HG03354 (cell line): Measurements from ENCODE around the gene GRB2.
A peak's percentile ranks its signal among the peaks of the same experiment; 100 is the strongest.

ENCODE experiments used
- ATAC-seq: cut with Tn5 transposase; IDR thresholded peaks from one replicate; pipeline ENCODE4 v1.9.1; 2021; ENCODE audit warnings: mild to moderate bottlenecking; ENCODE audit not compliant: unreplicated experiment, poor library complexity, severe bottlenecking

GRB2 gene

DNA sequence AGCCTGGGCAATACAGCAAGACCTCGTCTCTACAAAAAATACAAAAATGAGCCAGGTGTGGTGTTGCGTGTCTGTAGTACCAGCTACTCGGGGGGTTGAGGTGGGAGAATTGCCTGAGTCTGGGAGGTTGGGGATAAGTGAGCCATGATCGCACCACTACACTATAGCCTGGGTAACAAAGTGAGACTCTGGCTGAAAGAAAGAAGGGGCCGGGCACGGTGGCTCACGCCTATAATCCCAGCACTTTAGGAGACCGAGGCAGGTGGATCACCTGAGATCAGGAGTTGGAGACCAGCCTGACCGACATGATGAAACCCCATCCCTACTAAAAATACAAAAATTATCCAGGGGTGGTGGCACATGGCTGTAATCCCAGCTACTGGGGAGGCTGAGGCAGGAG lies 10.5 kb upstream of the GRB2 start:
- ATAC-seq, result no peak

DNA sequence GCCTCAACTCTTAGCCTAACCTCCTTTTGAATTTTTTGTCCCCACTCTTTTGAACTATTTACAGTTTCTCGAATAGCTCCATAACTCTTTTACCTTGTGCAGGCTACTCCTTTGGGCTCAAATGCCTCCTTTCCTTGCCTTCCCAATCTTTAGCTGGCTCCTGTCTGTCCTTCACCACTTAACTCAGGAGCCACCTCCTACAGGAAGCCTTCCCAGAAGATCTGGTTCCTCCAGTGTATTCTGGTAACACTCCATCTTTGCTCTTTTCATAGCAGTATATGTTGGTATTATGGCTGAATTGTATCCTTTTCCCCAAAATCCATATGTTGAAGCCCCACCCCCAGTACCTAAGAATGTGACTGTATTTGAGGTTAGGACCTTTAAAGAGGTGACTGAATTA lies 9.0 kb upstream of the GRB2 start:
- ATAC-seq, result no peak

DNA sequence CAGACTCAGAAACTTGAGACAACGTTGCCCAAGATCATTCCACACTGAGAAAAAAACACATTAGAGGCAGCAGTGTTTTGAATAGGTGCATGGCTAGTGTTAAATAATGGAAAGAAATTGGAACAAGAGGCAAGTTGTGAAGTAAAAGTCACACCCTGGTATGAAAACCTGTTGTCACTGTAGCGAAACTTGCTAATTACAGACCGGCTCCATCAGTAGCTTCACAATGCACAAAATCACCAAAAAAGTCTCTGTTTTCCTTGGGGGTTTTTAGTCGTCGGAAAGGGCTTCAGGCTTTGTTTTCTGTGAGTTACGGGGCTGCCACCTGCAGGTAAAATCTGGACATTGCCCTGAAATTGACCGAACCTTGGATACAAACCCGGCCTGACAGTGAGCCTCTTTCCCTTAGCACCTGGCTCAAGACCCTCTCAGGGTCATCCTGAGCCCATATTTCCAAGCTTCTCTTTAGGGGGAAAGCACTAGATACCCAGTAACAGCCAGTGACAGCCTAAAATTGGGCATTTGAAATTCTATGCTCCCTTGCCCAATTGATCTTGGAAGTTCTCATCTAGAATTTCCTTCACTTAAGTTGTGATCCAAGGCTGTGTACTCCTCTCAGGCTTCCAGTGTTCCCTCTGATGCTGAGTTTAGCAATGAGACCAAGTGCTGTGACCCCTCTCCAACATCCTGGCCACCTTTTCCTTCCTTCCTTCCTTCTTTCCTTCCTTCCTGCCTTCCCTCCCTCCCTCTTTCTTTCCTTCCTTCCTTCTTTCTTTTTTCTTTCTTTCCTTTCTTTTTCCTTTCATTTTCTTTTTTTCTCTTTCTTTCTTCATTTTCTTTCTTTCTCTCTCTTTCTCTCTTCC lies 7.2 kb upstream of the GRB2 start:
- peak; percentile 68 for ATAC-seq

DNA sequence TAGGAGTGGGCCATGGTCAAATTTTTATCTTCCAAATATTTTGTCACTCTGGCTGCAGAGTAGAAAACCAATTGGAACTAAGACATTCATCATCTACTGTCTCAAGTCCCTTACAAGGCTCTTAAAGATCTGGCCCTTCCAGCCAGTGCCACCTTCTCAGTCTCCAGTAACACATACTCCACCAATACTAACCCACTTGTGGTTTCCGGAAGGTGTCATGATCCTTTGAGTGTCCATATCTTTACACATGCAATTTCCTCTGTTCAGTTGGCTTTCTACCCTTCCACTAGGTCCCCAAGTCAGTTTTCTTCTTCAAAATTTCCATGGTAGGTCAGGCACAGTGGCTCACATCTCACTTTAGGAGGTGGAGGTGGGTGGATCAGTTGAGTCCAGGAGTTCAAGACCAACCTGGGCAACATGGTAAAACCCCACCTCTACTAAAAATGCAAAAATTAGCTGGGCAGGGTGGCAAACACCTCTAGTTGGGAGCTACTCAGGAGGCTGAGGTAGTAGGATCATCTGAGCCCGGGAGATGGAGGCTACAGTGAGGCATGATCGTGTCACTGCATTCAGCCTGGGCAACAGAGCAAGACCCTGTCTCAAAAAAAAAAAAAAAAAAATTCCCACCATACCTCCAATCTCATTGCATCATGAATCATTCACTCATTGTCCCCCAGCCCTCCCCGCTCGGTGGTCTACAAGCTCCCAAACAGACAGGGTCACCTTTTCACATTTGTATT lies 6.0 kb upstream of the GRB2 start:
- ATAC-seq, result no peak

DNA sequence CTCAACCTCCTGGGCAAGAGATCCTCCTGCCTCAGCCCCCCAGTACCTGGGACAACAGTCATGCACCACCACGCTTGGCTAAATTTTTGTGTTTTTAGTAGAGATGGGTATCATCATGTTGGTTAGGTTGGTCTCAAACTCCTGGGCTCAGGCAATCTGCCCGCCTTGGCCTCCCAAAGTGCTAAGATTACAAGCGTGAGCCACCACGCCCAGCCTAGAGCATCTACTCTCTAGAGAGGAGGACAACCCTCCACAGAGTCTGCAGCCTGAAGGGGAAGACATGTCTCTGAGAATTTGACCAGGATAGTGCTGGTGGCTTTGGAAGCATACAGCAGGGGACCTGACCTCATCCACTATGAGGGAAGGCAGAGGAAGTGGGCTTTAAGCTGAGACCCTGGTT lies 4.7 kb upstream of the GRB2 start:
- ATAC-seq, result no peak

DNA sequence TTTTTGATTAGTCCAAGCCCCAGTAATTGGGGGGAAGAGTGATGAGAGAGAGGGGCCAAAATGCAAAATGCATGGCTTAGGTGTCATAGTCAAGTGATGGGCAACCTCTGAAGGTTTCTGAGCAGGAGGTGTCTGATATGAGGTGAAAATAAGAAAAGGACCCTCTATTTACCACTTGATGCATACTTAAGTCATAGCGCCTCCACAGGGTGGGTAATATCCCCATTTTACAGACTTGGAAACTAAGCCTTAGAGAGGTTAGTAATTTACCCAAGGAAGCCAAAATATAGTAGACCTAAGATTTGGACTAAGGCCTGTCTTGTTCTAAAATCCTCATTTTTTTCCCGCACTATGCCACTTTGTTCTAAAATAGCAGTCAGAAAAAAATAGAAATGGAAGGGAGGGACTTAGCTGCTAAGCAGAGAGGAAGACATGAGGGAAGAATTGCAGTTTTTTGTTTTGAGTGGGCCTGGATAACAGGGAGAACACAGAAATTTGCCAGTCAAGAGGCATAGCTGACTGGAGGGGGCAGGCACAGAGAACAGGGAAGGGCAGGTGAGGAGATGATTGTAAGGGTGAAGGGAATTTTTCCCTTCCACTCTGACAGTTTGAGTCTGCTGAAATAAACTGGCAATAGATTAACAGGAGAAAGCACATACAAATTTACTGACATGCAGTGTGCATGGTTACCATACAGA lies 2.3 kb upstream of the GRB2 start:
- no peak for ATAC-seq

DNA sequence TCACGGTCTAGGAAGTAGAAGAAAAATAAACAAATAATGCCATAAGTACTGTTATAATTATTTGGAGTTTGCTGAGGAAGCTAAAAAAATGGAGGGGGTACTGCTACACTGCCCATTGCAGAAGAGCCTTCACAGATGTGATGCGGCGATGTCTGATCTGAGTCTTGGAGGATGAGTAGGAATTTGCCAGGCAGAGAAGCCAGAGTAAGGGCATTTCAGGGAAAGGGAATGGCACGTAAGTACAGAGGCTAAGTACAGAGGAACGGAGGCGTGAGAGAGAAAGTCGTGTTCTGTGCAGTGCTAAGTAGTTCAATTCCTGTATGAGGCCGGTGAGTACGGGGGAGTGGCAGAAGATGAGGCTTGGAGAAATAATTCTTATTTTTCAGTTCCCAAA lies 741 bp upstream of the GRB2 start:
- ATAC-seq, result no peak

DNA sequence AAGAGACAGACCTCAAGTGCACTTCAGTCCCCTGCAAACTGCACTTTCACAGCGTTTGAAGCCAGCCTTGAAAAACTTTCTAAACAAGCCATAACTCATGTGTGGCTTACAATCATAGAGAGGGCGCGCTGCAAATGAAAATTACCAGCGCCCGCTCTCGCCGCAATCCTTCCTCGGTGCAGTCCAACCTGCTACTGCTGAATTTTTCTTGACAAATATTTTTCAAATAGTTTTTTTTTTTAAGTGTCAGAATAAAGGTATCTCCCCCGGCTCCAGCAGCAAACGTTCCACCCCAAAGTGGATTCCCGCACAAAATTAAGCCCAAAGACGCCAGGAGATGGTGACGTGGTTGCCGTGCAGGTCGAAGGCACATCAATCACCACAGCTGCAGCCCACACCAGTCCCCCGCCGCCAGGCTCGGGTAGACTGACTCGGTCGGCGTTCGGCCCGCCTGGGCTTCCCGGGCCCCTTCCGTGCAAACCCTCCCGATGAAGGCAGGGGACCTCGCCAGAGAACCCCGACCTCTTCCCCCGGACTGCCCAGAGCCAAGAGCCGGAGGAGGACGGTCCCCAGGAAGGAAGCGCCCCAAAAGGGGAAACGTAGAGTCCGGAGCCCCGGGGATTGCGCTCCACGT lies 630 bp downstream of the GRB2 start:
- peak; percentile 24 for ATAC-seq

DNA sequence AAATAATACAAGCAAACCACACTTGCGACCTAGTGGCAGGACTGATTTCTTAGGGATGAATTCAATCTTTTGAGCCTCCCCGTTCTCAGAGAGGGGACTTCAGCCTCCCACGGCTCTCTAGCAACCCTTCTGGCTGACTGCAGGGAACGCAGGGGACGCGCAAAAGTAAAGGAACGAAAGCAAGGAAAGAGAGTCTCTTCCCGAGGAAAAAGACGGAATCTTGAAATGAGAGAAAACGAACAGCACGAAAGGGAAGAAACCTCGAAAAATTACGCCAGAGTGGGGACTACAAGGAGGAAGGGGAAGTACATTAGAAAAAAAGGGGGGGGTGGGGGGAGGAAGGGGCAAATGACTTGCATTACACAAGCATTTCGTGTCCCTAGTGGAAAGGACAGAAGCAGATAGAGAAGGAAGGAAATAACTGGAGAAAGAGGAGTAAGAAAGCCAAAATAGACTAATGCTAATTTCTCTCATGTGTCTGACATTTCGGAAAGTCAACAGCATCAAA lies 1.2 kb downstream of the GRB2 start:
- no peak for ATAC-seq

DNA sequence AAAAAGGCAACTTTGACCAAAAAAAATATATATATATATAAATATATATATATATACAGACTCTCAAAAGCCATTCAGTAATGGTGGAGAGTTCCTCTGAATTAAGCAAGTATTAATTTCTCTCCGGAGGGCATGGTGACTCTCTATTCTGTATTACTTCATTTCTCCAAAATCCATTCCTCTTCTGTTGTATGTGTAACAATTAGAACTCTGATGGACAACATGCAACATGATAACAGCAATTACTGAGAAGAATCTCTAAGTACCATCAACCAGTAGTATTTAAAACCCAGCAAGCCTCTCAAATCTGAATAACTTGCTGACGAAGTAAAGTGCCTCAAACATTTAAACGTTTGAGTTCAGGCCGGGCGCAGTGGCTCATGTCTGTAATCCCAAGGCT lies 2.3 kb downstream of the GRB2 start:
- no peak for ATAC-seq

DNA sequence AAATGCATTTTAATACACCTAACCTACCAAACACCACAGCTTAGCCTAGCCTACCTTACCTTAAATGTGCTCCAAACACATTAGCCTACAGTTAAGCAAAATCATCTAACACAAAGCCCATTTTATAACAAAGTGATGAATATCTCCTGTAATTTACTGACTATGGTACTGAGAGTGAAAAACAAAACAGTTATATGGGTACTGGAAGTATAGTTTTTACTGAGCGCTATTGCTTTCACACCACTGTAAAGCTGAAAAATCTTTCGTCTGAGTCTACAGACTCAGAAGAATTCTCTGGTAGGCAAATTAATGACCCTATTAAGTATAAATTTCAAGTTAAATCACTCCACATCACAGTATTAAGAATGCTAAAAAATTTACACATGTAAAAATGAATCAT lies 3.5 kb downstream of the GRB2 start:
- ATAC-seq, result no peak

DNA sequence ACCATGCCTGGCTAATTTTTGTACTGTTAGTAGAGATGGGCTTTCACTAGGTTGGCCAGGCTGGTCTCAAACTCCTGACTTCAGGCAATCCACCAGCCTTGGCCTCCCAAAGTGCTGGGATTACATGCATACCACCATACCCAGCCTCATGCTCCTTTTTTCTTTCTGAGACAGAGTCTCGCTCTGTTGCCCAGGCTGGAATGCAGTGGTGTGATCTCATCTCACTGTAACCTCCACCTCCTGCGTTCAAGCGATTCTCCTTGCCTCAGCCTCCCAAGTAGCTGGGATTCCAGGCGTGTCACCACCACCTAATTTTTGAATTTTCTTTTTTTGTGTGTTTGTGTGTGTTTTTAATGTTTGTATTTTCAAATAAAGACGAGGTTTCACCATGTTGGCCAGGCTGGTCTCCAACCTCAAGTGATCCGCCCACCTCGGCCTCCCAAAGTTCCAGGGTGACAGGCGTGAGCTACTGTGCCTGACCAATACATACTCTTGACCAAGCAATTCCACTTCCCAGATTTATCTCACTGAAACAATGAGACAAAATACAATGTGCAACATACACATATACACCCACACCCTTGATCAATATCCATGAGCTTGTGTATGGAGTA lies 5.0 kb downstream of the GRB2 start:
- ATAC-seq, result no peak

DNA sequence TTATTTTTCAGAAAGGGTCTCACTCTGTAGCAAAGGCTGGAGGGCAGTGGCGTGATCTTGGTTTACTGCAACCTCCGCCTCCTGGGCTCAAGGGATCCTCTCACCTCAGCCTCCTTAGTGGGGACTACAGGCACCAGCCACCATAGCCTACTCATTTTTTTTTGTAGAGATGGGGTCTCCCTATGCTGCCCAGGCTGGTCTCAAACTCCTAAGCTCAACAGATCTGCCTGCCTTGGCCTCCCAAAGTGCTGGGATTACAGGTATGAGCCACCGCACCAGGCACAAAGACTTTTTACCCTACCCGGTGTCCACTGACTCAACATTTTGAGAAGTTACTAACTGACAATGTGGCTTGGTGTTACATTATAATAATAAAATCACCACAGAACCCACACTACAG lies 7.2 kb downstream of the GRB2 start:
- no peak for ATAC-seq

DNA sequence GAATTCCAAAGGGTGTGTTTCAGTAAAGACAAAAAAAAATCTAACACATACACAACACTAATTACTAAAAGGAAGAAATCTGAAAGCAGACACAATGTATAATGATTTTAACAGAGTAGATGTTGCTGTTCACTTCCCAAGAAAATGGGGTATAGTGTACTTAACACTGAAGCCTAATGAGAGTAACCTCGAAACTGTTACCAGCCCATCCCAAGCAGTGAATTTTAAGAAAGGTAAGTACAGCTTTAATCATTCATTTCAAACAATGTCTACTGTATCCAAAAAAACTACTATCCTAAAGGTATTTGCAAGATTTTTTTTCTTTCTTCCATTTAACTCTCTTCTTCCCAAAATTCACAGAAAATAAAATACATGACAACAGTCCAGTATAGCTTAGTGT lies 8.3 kb downstream of the GRB2 start:
- no peak for ATAC-seq

DNA sequence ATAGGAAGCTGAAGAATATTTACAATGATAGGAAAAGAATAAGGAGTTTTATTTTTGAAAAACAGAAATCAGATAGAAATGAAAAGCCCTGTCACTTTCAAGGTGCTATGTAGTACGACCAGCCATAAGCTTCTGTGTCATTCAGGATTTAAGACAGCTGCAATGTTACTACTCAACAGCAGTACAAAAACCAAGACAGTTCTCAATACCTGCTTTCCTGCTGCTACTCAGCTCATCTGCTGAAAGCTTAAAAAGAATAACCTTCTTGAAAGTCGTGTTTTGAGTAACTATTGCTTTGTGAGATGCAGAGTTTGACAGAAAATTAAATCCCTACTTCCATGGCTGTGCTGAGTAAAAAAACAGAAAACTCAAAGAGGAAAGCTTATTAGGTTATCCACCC lies 8.7 kb downstream of the GRB2 start:
- ATAC-seq, result no peak

DNA sequence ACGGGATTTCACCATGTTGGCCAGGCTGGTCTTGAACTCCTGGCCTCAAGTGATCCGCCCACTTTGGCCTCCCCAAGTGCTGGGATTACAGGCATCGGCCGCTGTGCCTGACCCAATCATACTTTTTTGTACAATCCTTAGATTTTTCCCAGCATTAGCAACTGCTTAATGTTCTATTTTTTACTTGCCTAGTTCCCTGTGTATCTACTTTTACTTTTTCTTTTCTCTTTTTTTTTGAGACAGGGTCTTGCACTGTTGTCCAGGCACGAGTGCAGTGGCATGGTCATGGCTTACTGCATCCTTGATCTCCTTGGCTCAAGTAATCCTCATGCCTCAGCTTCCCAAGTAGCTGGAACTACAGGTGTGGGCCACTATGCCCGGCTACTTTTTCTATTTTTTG lies 9.5 kb downstream of the GRB2 start:
- no peak for ATAC-seq

DNA sequence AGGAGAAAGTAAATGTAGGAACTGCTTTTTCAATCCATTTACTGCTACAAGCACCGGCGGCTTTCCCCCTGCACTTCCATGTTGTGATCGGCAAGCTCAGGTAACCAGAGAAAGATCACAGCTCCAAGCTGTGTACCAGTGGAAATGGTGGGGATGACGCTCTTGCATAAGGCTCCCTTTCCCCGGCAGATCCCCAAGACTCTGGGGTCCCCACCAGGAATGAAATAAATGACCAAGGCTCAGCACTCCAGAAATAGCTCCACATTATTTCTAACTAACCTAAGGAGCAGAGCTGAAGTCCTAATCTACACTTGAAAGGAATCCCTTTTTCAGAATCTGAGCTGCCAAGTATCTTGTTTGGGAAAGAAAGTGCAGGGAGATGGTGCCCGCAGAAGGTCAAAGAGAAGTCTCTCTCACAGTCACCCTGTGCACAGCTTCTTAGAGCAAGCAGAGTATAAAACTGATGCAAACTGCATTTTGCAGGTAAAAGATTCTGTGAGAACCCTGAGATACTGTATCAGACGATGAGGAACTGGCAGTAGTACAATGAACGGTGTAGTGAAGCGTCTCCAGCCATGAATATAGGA lies 11.1 kb downstream of the GRB2 start:
- peak; percentile 17 for ATAC-seq

DNA sequence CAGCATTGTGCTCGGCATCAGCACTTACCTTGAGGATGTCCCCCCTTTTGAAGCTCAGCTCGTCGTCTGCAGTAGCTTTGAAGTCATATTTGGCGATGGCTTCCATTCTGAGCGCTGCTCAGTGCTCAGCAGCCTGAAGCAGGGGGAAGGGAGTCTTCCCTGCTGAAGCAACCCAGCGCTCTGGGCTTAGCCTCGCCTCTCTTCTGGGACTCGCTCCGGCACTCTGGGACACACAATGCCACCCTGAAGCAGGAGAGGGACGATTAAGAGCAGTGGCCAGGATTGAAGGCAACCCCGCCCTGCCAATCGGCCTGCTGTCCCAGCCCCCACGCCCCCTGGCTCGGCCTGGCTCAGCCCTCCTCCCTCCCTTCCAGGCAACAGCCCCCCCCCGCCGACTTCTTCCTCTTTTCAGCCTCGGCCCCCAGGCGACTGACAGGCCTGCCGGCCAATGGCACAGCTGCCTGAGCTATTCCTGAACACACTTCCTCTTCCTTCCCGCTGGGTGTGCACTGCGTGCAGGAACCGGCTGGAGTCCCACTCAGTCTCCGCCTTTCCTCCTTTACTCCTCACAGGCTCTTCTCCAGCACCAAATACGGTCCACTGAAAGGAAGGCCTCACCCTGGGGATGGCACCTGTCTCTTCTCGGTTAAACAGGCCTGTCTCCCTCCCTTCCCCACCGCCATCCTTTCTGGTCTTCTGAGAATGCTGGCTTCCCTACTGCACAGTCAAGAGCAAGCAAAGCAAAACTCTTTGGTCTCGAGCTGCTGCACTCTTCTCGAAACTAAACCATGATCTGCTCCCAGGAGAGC lies 11.8 kb downstream of the GRB2 start:
- peak; percentile 71 for ATAC-seq

DNA sequence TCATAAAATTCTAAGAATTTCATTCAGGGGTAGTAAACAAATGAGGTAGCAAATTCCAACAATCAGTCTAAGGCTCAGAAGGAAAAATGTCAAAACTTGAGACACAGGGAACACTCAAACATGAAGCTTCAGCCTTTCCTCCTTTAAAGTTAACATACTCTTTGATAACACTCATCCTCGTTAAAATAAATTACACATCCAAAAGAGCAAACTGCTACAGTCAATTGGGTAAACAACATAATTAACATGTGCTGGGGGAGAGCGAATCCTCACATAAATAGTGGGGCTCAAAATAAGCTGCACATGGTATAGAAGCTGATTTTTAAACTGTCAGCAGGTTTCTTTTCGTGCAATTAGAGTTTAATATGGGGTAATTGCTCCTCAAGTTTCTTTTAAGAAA lies 12.9 kb downstream of the GRB2 start:
- no peak for ATAC-seq
